Right lobe of liver (tissue), 4 donors: ENCODE measurements around the gene BCR.

Experiments used
- POLR2A ChIP-seq: fragments of 450-650 bp; IDR thresholded peaks from one replicate; pipeline ENCODE4 v1.6.1; 2017; ENCODE audit warnings: antibody characterized with exemption, mild to moderate bottlenecking
- TF ChIP-seq, protein P1 (sequence below), 4 donors: fragments of 200-600 bp in 3 of 4; fragments of 450-650 bp in 1 of 4; IDR thresholded peaks; one replicate each; pipeline versions ENCODE4 v1.5.1 to v1.8.0; 2016 to 2022; ENCODE audit warnings: antibody characterized with exemption in 4 of 4, mild to moderate bottlenecking in 2 of 4
- donor health status: DM: no; HTN: no; CAD: no.
- donor health status: DM: no; HTN: no; CAD: no.
- donor health status: DM: no; HTN: yes; CAD: no.

- TF ChIP-seq, protein P1, sequence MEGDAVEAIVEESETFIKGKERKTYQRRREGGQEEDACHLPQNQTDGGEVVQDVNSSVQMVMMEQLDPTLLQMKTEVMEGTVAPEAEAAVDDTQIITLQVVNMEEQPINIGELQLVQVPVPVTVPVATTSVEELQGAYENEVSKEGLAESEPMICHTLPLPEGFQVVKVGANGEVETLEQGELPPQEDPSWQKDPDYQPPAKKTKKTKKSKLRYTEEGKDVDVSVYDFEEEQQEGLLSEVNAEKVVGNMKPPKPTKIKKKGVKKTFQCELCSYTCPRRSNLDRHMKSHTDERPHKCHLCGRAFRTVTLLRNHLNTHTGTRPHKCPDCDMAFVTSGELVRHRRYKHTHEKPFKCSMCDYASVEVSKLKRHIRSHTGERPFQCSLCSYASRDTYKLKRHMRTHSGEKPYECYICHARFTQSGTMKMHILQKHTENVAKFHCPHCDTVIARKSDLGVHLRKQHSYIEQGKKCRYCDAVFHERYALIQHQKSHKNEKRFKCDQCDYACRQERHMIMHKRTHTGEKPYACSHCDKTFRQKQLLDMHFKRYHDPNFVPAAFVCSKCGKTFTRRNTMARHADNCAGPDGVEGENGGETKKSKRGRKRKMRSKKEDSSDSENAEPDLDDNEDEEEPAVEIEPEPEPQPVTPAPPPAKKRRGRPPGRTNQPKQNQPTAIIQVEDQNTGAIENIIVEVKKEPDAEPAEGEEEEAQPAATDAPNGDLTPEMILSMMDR (IDR thresholded peaks at IDR 0.05): no peak
- no peak for TF ChIP-seq POLR2A
These were observed 26.6 kb downstream of the BCR start for GRCh38 chr22:23206915-23207314.
